ENCODE data around the gene NFILZ. TPM values are rescaled to one million over a fixed set of nuclear protein-coding genes. Genes with fewer than 3 reads are reported as not detected.

NFILZ gene
- total RNA-seq, 1 donor from 2014 or later = not detected

DNA sequence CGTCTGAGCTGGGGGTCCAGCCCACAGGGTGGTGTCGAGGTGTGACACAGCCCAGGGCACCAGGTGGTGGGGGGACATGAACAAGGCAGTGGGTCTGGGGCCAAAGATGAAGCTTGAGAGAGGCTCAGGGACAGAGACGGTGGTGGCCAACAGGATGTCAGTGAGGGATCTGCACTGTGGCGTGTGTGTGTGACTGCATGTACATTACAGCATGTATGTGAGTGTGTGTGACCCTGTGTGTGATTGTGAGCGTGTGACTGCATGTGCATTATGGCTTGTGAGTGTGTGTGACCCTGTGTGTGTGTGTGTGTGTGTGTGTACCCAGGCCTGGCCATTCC is 21.5 kb upstream of the NFILZ start:
- Mint-ChIP-seq H3K36me3 (ENCODE audit: unreplicated experiment) (peaks cover 12% of the 10 kb centered on the region), H3K9me3 (ENCODE audit: unreplicated experiment) (no peaks in the 10 kb centered on the region), H3K4me1 (ENCODE audit: unreplicated experiment) (peaks cover 39% of the 10 kb centered on the region), H3K27ac (ENCODE audit: unreplicated experiment) (peak overlapping the region; percentile 76), H3K27me3 (ENCODE audit: unreplicated experiment) (no peaks in the 10 kb centered on the region), H3K4me3 (ENCODE audit: unreplicated experiment) (peak overlapping the region; percentile 98)
- no peak for DNase-seq (ENCODE audit: extremely low spot score, unreplicated experiment)
- TF ChIP-seq, protein P1, sequence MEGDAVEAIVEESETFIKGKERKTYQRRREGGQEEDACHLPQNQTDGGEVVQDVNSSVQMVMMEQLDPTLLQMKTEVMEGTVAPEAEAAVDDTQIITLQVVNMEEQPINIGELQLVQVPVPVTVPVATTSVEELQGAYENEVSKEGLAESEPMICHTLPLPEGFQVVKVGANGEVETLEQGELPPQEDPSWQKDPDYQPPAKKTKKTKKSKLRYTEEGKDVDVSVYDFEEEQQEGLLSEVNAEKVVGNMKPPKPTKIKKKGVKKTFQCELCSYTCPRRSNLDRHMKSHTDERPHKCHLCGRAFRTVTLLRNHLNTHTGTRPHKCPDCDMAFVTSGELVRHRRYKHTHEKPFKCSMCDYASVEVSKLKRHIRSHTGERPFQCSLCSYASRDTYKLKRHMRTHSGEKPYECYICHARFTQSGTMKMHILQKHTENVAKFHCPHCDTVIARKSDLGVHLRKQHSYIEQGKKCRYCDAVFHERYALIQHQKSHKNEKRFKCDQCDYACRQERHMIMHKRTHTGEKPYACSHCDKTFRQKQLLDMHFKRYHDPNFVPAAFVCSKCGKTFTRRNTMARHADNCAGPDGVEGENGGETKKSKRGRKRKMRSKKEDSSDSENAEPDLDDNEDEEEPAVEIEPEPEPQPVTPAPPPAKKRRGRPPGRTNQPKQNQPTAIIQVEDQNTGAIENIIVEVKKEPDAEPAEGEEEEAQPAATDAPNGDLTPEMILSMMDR (IDR thresholded peaks at IDR 0.05) = no peak

DNA sequence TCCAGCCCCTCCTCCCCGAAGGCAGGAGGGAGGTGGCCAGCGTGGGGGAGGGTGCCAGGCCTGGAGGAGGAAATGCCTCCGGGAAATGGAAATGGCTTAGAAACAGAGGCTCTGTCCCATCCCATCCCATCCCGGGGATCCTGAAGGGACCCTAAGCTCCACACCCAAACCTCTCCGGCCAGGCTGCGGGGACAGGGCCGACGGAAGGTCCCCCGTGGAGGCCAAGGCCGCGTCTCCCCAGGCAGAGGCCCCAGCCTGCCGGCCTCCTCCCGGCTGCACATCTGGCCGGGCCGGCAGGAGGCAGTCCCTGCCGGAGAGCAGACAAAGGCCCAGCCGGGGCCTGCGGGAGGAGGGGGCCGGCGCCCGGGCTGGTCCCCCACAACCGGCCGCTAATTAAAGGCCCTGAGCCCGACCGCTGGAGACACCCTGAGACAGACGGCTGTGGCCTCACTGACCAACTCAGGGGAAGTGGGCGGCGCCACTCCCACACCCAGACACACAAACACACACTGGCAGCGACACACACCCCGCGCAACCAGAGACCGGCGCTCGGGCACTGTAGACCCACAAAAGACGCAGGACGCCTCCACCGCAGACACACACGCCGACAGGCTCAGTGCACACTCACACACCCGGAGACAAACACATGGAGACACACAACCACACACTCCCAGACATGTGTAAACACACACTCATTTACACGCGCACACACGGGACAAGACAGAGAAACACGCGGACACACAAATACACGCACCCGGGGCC is 21.0 kb upstream of the NFILZ start:
- Mint-ChIP-seq H3K9me3 (ENCODE audit: unreplicated experiment) (no peaks in the 10 kb centered on the region), H3K27me3 (ENCODE audit: unreplicated experiment) (no peaks in the 10 kb centered on the region), H3K4me1 (ENCODE audit: unreplicated experiment) (peaks cover 39% of the 10 kb centered on the region), H3K27ac (ENCODE audit: unreplicated experiment) (peak overlapping the region; percentile 90), H3K36me3 (ENCODE audit: unreplicated experiment) (peaks cover 12% of the 10 kb centered on the region), H3K4me3 (ENCODE audit: unreplicated experiment) (peak overlapping the region; percentile 98)
- peak; percentile 88 for DNase-seq (ENCODE audit: extremely low spot score, unreplicated experiment)
- TF ChIP-seq, protein P1 (IDR thresholded peaks at IDR 0.05) = peak; percentile 47

DNA sequence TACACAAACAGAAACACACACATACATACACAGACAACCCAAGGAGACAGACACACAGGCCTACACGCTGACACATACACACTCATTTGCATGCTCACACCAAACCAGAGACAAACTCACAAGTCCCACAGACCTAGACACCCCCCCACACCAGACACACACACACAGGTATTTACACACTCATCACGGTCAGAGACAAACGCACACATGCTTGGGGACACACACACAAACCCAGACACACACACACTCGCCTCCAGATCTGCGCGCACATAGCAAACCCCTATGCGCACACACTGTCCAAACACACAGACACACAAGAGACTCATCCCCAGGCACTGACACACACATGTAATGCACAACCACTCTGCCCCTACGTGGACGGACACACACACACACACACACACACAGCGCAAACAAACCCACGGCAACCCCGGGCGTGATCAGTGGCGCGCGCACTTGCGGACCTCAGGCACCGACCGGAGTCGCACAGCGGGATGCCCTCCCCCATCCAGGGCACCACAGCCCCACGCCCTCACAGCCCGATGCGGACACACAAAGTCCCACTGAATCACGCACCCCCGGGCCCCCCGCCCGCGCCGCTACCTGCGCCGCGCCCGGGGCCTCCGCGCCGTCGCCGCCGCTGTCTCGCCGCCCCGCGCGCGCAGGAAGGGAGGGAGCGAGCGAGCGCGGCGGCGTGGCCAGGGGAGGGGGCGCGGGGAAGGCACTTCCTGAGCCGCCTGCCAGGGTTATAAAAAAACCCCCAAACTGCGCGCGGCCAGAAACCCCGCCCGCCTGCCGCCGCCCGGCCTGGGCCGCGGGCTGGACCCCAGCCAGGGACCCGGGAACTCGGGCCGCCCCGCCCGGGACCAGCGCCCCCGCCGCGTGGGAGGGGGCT is 20.1 kb upstream of the NFILZ start, which contains the start of gene ADAMTS10:
ADAMTS10 (minus strand) TSS at position 675 of the 895 bp plus-strand sequence. CDS start 5,005 bp downstream, outside the sequence.
- no peaks in the 10 kb centered on the region for H3K9me3 Mint-ChIP-seq (ENCODE audit: unreplicated experiment)
- peaks cover 43% of the 10 kb centered on the region for H3K4me1 Mint-ChIP-seq (ENCODE audit: unreplicated experiment)
- H3K27ac Mint-ChIP-seq (ENCODE audit: unreplicated experiment) = peak within 1 kb of the TSS; percentile 90
- no peak for DNase-seq (ENCODE audit: extremely low spot score, unreplicated experiment)
- peak within 1 kb of the TSS; percentile 98 for H3K4me3 Mint-ChIP-seq (ENCODE audit: unreplicated experiment)
- H3K36me3 Mint-ChIP-seq (ENCODE audit: unreplicated experiment) = peaks cover 6% of the 10 kb centered on the region
- H3K27me3 Mint-ChIP-seq (ENCODE audit: unreplicated experiment) = no peaks in the 10 kb centered on the region
- TF ChIP-seq, protein P1 (IDR thresholded peaks at IDR 0.05) = no peak

DNA sequence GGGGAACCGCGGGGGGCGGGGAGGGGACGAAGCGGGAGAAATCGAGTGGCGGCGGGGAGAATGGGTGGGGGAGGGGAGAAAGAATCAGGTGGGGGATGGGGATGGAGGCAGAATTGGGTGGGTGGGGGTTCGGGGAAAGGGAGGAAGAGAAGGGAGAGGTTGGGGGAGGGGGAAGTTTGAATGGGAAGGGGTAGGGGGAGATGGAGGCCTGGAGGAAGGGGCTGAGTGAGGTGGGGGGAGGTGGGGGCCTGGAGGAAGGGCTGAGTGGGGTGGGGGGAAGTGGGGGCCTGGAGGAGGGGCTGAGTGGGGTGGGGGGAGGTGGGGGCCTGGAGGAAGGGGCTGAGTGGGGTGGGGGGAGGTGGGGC is 19.5 kb upstream of the NFILZ start:
- no peaks in the 10 kb centered on the region for H3K9me3 Mint-ChIP-seq (ENCODE audit: unreplicated experiment)
- no peak overlapping the region for H3K27ac Mint-ChIP-seq (ENCODE audit: unreplicated experiment)
- peaks cover 2% of the 10 kb centered on the region for H3K36me3 Mint-ChIP-seq (ENCODE audit: unreplicated experiment)
- no peak for DNase-seq (ENCODE audit: extremely low spot score, unreplicated experiment)
- H3K4me1 Mint-ChIP-seq (ENCODE audit: unreplicated experiment) = peaks cover 47% of the 10 kb centered on the region
- H3K4me3 Mint-ChIP-seq (ENCODE audit: unreplicated experiment) = no peak overlapping the region
- H3K27me3 Mint-ChIP-seq (ENCODE audit: unreplicated experiment) = no peaks in the 10 kb centered on the region
- TF ChIP-seq, protein P1 (IDR thresholded peaks at IDR 0.05) = no peak

DNA sequence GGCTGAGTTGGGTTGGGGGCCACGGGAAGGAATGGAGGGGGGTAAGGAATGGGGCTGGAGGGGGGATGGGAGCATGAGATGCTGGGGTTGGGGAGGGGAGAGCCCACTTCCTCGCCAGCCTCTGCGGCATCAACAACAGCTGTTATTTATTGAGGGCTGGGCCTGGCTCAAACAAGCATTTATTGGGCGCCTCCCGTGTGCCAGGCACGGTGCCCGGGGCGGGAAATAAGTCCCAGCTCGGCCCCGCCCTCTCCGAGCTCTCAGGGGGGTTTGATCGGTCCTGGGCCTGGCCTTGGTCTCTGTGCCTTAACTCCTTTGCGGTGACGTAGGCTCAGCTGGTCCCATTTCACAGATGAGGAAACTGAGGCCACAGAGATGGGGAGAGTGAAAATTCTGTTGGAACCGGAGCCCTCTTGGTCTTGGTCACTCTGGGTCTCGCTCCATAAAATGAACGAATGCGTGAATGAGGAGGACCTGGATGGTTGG is 19.0 kb upstream of the NFILZ start:
- Mint-ChIP-seq H3K9me3 (ENCODE audit: unreplicated experiment) (no peaks in the 10 kb centered on the region), H3K4me1 (ENCODE audit: unreplicated experiment) (peaks cover 46% of the 10 kb centered on the region), H3K36me3 (ENCODE audit: unreplicated experiment) (peaks cover 2% of the 10 kb centered on the region), H3K4me3 (ENCODE audit: unreplicated experiment) (peak overlapping the region; percentile 52), H3K27me3 (ENCODE audit: unreplicated experiment) (no peaks in the 10 kb centered on the region), H3K27ac (ENCODE audit: unreplicated experiment) (peak overlapping the region; percentile 76)
- TF ChIP-seq, protein P1 (IDR thresholded peaks at IDR 0.05) = no peak
- no peak for DNase-seq (ENCODE audit: extremely low spot score, unreplicated experiment)

Measured in osteocyte (in vitro differentiated cells).